DND-41 (cell line): Measurements from ENCODE around the gene SHQ1.

Experiments used
- EZH2 ChIP-seq: IDR thresholded peaks from 3 replicates; pipeline ENCODE4 v1.6.1; 2012; ENCODE audit warnings: borderline replicate concordance, low read depth, mild to moderate bottlenecking, moderate library complexity, low read length, inconsistent platforms; ENCODE audit not compliant: severe bottlenecking
- TF ChIP-seq, protein P1 (sequence below): IDR thresholded peaks from 2 replicates; pipeline ENCODE4 v1.5.1; 2012; ENCODE audit warnings: borderline replicate concordance, low read length, moderate library complexity, mild to moderate bottlenecking; ENCODE audit not compliant: poor library complexity, severe bottlenecking; ENCODE audit errors: extremely low read depth

DNA sequence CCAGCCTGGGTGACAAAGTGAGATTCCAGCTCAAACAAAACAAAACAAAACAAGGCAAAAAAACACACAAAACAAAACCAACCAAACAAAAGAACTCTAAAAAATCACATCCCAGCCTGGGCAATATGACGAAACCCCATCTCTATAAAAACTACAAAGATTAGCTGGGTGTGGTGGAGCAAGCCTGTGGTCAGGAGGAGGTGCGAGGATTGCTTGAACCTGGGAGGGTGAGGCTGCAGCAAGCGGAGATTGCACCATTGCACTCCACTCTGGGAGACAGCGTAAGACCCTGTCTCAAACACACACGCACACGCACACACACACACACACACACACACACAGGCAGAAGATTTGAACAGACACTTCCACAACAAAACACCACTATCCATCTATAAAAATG is 99.6 kb downstream of the SHQ1 start:
- TF ChIP-seq, protein P1, sequence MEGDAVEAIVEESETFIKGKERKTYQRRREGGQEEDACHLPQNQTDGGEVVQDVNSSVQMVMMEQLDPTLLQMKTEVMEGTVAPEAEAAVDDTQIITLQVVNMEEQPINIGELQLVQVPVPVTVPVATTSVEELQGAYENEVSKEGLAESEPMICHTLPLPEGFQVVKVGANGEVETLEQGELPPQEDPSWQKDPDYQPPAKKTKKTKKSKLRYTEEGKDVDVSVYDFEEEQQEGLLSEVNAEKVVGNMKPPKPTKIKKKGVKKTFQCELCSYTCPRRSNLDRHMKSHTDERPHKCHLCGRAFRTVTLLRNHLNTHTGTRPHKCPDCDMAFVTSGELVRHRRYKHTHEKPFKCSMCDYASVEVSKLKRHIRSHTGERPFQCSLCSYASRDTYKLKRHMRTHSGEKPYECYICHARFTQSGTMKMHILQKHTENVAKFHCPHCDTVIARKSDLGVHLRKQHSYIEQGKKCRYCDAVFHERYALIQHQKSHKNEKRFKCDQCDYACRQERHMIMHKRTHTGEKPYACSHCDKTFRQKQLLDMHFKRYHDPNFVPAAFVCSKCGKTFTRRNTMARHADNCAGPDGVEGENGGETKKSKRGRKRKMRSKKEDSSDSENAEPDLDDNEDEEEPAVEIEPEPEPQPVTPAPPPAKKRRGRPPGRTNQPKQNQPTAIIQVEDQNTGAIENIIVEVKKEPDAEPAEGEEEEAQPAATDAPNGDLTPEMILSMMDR = no peak
- no peak for TF ChIP-seq EZH2
